BLaER1 (cell line): ENCODE measurements around the gene WASF2.

ENCODE experiments used
- H3K27ac ChIP-seq: shearing (Covaris generic); formaldehyde crosslinking; 2 replicates; pipeline ENCODE4 v1.8.1; 2022
- H3K27me3 ChIP-seq: shearing (Covaris generic); formaldehyde crosslinking; 2 replicates; pipeline ENCODE4 v1.8.1; 2022
- H3K36me3 ChIP-seq: shearing (Covaris generic); formaldehyde crosslinking; 2 replicates; pipeline ENCODE4 v1.8.1; 2022
- H3K4me1 ChIP-seq: shearing (Covaris generic); formaldehyde crosslinking; 2 replicates; pipeline ENCODE4 v1.8.1; 2022
- H3K4me2 ChIP-seq: shearing (Covaris generic); formaldehyde crosslinking; 2 replicates; pipeline ENCODE4 v1.8.1; 2022
- H3K4me3 ChIP-seq: shearing (Covaris generic); formaldehyde crosslinking; 2 replicates; pipeline ENCODE4 v1.8.1; 2022
- H3K9ac ChIP-seq: shearing (Covaris generic); formaldehyde crosslinking; 2 replicates; pipeline ENCODE4 v1.8.1; 2022
- H3K9me3 ChIP-seq: shearing (Covaris generic); formaldehyde crosslinking; 2 replicates; pipeline ENCODE4 v1.8.1; 2022
- H4K20me1 ChIP-seq: shearing (Covaris generic); formaldehyde crosslinking; 2 replicates; pipeline ENCODE4 v1.8.1; 2022
- Cebpa-rat ChIP-seq: shearing (Covaris generic); IDR thresholded peaks from 2 replicates; pipeline ENCODE4 v1.8.1; 2022

Gene WASF2

DNA sequence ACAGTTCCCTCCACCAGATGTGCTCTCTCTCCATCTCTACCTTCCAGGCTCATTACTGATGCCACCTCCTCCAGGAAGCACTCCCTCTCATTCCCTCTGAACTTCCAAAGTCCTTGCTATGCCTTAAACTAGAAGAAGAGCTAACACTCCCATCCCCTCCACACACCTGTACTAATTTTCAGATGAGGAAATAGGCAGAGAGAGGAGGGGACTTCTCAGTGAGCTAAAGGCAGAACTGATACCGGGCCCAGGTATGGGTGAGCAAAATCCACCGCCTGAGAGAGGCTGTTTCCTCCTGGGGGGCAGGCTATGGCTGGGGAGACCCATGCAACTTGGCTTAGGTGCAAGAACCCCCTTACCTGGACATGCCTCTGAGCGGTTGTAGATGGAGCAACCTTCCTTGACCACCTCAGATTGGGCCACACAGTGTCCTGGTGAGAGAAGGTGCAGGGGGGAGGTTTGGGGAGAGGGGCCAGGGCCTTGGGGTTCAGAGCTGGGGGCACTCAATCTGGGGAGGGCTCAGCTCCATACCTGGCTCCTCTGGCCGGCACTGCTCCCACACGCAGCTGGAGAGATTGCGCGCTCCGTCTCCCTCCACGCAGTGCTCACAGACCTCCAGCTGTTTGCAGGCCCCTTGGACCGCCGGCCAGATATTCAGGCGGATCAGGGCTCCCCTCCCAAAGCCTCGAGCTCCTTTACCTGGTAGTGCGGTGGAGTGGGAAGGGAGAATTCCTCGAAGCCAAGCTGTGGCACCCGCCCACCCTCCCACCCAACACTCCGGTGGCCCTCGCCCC, 107.8 kb downstream of the WASF2 start:
- H3K9me3 ChIP-seq: no peaks in the 10 kb centered on the region
- TF ChIP-seq Cebpa-rat: no peak
- no peaks in the 10 kb centered on the region for H3K27me3 ChIP-seq
- no peaks in the 10 kb centered on the region for H3K36me3 ChIP-seq
- peaks cover 13% of the 10 kb centered on the region for H3K4me1 ChIP-seq
- H4K20me1 ChIP-seq: no peaks in the 10 kb centered on the region
- no peak overlapping the region for H3K9ac ChIP-seq
- H3K4me3 ChIP-seq: no peak overlapping the region
- no peak overlapping the region for H3K27ac ChIP-seq
- no peak overlapping the region for H3K4me2 ChIP-seq

- Histone ChIP-seq H3K27me3 (no peaks in the 10 kb centered on the region), H3K9ac (no peak overlapping the region), H3K9me3 (no peaks in the 10 kb centered on the region), H3K4me2 (no peak overlapping the region), H3K27ac (no peak overlapping the region), H3K36me3 (no peaks in the 10 kb centered on the region), H3K4me1 (peaks cover 13% of the 10 kb centered on the region), H3K4me3 (no peak overlapping the region), H4K20me1 (no peaks in the 10 kb centered on the region)
- no peak for TF ChIP-seq Cebpa-rat
Measured at GRCh38 chr1:27380766-27381733, 108.9 kb downstream of the WASF2 start.

DNA sequence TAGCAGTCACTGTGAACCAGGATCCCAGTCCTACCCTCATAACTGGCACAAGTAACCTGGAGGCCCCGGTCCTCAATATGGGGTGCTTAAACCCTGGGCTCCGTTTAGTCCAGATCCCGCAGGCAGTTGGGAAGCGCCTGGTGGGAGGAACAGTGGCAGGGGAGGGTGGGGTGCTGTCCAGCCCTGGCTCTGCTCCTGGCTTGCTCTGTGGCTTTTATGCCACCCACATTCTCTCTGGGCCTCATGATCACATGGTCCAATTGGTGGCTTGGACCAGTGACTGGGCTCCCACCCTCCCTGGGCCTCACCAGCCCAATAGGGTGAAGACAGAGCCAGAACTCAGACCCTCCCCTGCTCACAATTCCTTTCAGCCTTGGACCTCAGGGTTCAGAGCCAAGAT, 109.7 kb downstream of the WASF2 start:
- TF ChIP-seq Cebpa-rat: no peak
- H3K4me3 ChIP-seq: no peak overlapping the region
- H3K27me3 ChIP-seq: no peaks in the 10 kb centered on the region
- H4K20me1 ChIP-seq: no peaks in the 10 kb centered on the region
- no peak overlapping the region for H3K27ac ChIP-seq
- H3K9me3 ChIP-seq: no peaks in the 10 kb centered on the region
- no peaks in the 10 kb centered on the region for H3K36me3 ChIP-seq
- H3K4me2 ChIP-seq: no peak overlapping the region
- peaks cover 13% of the 10 kb centered on the region for H3K4me1 ChIP-seq
- H3K9ac ChIP-seq: no peak overlapping the region

- H3K9me3 ChIP-seq: no peaks in the 10 kb centered on the region
- peaks cover 19% of the 10 kb centered on the region for H3K4me1 ChIP-seq
- H4K20me1 ChIP-seq: no peaks in the 10 kb centered on the region
- TF ChIP-seq Cebpa-rat: no peak
- H3K36me3 ChIP-seq: no peaks in the 10 kb centered on the region
- no peak overlapping the region for H3K4me3 ChIP-seq
- H3K27me3 ChIP-seq: no peaks in the 10 kb centered on the region
- H3K4me2 ChIP-seq: no peak overlapping the region
- no peak overlapping the region for H3K27ac ChIP-seq
- H3K9ac ChIP-seq: no peak overlapping the region
Measured at GRCh38 chr1:27379564-27380122, 110.3 kb downstream of the WASF2 start.

GRCh38 chr1:27377760-27378495, 112.0 kb downstream of the WASF2 start:
- Histone ChIP-seq H3K9ac (no peak overlapping the region), H3K4me2 (peak overlapping the region; percentile 50), H3K27ac (no peak overlapping the region), H3K9me3 (no peaks in the 10 kb centered on the region), H3K27me3 (no peaks in the 10 kb centered on the region), H3K36me3 (no peaks in the 10 kb centered on the region), H3K4me1 (peaks cover 33% of the 10 kb centered on the region), H4K20me1 (no peaks in the 10 kb centered on the region), H3K4me3 (no peak overlapping the region)
- TF ChIP-seq Cebpa-rat: no peak

DNA sequence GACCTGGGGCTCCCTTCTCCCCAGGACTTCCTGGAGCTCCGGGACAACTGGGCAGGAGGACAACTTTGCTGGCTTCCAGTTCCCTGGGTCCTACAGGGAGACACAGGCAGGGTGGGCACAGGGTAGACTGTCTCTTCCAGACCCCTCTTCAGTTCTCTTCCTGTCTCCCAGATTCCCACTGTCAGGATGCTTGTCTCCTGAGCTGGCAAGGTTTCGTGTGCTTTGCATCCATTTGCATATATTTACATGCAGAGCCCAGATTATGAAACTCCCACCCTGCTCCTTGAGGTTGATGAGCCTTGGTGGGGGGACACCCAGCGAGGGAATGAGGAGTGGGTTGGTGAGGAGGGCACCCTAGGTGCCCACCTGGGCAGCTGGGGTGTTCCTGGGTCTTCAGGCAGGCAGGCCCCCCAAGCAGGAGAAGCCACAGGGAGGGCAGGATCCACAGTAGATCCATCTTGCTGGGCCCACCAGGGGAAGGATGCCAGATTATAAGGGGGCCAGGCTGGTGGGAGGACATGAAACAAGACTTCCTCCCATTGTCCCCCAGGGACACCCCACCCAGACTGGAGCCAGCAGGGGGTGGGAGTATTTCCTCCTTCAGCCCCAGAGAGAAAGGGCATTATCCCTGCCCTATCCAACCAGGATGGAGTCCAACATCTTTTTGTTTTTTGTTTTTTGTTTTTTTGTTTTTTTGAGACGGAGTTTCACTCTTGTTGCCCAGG, 115.4 kb downstream of the WASF2 start, which contains the start of gene FCN3:
FCN3 (minus strand) TSS at position 463 of the 725 bp plus-strand sequence; CDS start at position 457, 6 bp downstream.
- Histone ChIP-seq H3K4me3 (no peak within 1 kb of the TSS), H3K27ac (no peak within 1 kb of the TSS), H3K27me3 (no peaks in the 10 kb centered on the region), H3K4me1 (peaks cover 58% of the 10 kb centered on the region), H3K9me3 (no peaks in the 10 kb centered on the region), H3K36me3 (no peaks in the 10 kb centered on the region), H3K9ac (no peak within 1 kb of the TSS), H3K4me2 (peak within 1 kb of the TSS; percentile 51), H4K20me1 (no peaks in the 10 kb centered on the region)
- TF ChIP-seq Cebpa-rat: no peak

GRCh38 chr1:27372808-27373690, 116.9 kb downstream of the WASF2 start:
- Histone ChIP-seq H3K27ac (no peak overlapping the region), H3K9me3 (no peaks in the 10 kb centered on the region), H3K4me1 (peaks cover 64% of the 10 kb centered on the region), H3K9ac (no peak overlapping the region), H3K36me3 (no peaks in the 10 kb centered on the region), H3K4me2 (no peak overlapping the region), H3K27me3 (no peaks in the 10 kb centered on the region), H4K20me1 (no peaks in the 10 kb centered on the region), H3K4me3 (no peak overlapping the region)
- no peak for TF ChIP-seq Cebpa-rat

- no peaks in the 10 kb centered on the region for H3K36me3 ChIP-seq
- H3K9me3 ChIP-seq: no peaks in the 10 kb centered on the region
- H3K27me3 ChIP-seq: no peaks in the 10 kb centered on the region
- no peak overlapping the region for H3K27ac ChIP-seq
- TF ChIP-seq Cebpa-rat: no peak
- peak overlapping the region; percentile 19; the same call in 1 of the 2 replicates for H3K4me2 ChIP-seq
- no peak overlapping the region for H3K4me3 ChIP-seq
- H4K20me1 ChIP-seq: no peaks in the 10 kb centered on the region
- H3K9ac ChIP-seq: no peak overlapping the region
- H3K4me1 ChIP-seq: peaks cover 65% of the 10 kb centered on the region
Measured at GRCh38 chr1:27372022-27372807, 117.8 kb downstream of the WASF2 start.
